Measurements from ENCODE around the gene SH2D2A. TPM values are rescaled to one million over a fixed set of nuclear protein-coding genes. Genes with fewer than 3 reads are reported as not detected.

SH2D2A gene
- total RNA-seq, 2 experiments from 2014 or later: 56.3 to 63.5 TPM

DNA sequence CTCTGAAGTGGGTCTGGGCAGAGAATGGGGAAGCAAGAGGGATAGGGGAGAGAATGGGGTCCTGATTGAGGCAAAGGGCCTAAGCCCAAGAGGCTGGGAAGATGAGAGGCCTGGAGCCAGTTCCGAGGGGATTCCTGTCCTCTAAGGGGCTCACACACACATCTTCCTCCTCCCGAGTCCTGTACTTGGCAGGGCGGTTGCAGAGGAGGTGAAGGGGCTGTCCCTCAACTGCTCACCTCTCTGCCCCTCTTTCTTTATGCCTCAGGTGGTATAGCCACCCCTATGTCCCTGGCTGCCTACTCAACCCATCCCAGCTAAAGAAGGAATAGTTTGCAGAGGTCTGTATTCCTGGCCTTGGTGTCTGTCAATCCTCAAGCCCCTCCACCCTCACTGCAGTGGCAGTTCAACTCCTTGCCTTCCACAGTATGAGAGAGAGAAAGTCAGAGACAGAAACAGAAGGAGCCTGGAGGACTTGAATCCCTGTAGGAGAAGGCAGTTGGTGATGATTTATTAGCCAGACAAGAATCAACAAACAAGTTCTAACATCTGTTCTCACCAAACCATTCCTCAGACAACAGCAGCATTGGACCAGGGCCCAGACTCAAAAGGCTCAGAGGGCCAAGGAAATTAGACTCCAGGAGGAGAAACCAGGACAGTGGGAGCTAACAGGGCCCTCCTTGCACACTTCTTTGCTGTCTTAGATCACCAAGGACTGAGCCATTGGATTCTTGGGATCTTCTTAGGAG, 10.7 kb downstream of the SH2D2A start:
- Mint-ChIP-seq H3K4me3 (no peak overlapping the region), H3K27ac (no peak overlapping the region), H3K9me3 (no peaks in the 10 kb centered on the region), H3K36me3 (ENCODE audit: low read depth) (peaks cover 27% of the 10 kb centered on the region), H3K27me3 (no peaks in the 10 kb centered on the region), H3K4me1 (peaks cover 51% of the 10 kb centered on the region)
- ChIA-PET CTCF (interaction anchor here (0.9 to 21.9 kb wide), 4 partner anchors 10 to 77 kb away, joined by 3 to 247 read pairs (median 4); partner anchors contain the start of genes INSRR and NTRK1), POLR2A (no interaction called here)
- DNase-seq: no peak

DNA sequence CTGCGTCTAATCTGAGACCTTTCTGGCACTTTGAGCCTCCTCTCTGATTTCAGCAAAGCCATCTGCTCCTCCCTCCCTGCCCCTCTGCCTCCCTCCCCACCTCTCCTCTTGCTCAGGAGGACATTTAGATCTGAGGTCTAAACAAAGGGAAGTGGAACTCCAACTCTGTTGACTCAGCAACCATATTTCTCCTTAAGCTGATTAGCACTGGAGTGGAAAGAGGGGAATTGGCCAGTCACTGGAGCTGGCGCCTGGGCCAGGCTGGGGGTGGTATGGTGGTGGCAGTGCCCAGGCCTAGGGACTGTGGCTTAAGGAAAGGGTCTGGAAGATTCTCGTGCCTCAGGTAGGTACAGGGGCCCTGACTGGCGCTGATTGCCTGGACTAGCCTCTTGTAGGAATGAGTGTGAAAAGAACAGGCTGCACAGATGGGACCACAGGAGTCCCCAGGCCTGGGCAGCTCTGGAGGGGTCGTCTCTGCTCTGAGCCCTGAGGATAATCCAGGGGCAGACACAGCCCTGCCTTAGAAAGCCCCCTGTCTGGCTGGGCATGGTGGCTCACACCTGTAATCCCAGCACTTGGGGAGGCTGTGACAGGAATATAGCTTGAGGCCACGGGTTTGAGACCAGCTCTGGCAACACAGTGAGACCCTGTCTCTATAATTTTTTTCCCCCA, 11.9 kb downstream of the SH2D2A start:
- ChIA-PET POLR2A (no interaction called here), CTCF (interaction anchor here (0.9 to 21.9 kb wide), 6 partner anchors 9 to 54 kb away, joined by 3 to 247 read pairs (median 5); partner anchors contain the start of genes INSRR and NTRK1)
- no peaks in the 10 kb centered on the region for H3K27me3 Mint-ChIP-seq

DNA sequence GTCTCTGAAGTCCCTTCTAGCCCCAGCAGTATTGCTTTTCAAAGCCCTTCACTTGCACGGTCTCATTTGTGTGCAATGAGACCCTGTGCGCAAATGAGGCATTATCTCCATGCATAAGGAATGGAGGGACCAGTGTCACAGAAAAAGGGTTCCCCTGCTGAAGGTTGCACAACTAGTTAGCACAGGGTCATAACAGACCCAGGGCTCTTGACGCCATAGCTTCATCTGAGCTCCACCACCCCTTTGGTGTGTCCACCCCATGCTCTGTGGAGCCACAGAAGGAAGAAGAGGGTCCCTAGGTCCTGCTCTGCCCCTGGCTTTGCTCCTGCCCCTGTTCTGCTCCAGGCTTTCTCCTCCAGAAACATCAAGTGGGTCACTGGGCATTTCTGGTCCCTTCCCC, 12.6 kb downstream of the SH2D2A start:
- Mint-ChIP-seq H3K9me3 (no peaks in the 10 kb centered on the region), H3K4me1 (peaks cover 46% of the 10 kb centered on the region), H3K4me3 (no peak overlapping the region), H3K27me3 (no peaks in the 10 kb centered on the region), H3K36me3 (ENCODE audit: low read depth) (peaks cover 28% of the 10 kb centered on the region), H3K27ac (peak overlapping the region; percentile 75)
- no peak for DNase-seq
- ChIA-PET CTCF (interaction anchor here (1.4 to 21.9 kb wide), 3 partner anchors 9 to 55 kb away, joined by 6 to 247 read pairs (median 23); partner anchors contain the start of genes INSRR and NTRK1), POLR2A (no interaction called here)

More for the DNA sequence above, 11.9 kb downstream of the SH2D2A start:
- Mint-ChIP-seq H3K4me1 (peaks cover 51% of the 10 kb centered on the region), H3K4me3 (no peak overlapping the region), H3K36me3 (ENCODE audit: low read depth) (peaks cover 29% of the 10 kb centered on the region), H3K9me3 (no peaks in the 10 kb centered on the region), H3K27ac (peak overlapping the region; percentile 75)
- no peak for DNase-seq

DNA sequence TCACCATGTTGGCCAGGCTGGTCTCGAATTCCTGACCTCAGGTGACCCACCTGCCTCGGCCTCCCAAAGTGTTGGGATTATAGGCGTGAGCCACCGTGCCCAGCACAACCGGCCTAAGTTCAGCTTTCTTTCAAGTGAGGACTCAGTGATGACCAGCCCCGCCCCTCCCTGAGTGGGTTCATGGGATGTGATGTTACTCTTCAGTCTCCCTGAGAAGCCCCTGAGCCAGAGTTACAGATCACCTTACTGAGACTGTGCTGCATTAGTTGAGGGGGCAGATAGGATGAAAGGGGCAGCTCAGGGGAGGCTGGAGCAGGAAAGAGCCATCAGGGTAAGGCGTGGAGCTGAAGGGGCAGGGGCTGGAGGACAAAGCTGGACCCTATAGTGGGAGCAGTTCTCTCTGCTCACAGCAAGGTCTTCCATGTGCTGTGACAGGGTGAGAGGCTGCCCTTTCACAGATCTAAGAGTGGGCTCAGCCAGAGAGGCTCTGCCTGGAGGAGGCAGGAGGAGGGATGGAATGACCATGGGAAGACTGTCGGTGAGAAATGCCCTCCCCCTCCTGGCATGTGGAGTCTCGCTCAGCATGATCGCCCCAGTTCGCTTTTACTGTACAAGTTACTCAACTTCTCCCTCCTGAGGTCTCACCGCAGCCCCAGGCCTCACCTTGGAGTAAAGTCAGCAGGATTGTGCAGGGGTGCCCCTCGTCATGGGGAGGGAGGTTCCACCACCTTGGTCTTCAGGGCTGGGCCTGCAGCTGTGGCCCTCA, 13.4 kb downstream of the SH2D2A start:
- Mint-ChIP-seq H3K36me3 (ENCODE audit: low read depth) (peaks cover 25% of the 10 kb centered on the region), H3K4me1 (peaks cover 38% of the 10 kb centered on the region)
- POLR2A ChIA-PET: interaction anchor here (1.0 kb wide), 1 partner anchor 11 kb away, joined by 3 read pairs; no protein-coding TSS in a partner anchor

DNA sequence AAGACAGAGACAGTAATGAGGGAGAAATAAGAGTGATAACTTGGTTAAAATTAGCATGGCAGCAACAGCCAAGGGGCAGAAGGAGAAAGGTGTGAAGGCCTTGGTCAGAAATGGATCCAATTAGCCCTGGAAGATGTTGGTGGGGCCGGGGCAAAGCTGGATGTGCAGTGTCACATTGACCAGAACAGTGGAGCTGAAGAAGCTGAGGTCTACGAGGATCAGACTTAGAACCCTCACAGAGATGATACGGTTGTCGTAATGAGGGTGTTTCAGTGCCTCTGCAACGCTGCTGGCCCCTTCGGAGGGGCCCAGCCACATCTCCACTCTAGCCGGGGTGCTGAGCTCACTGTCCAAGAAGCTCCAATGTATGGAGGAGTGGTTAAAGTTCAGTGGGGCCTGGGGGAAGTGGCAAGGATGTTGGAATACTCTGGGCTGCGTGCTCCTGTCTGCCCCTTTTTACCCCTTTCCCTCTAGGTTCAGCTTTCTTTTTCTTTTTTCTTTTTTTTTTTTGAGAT, 14.2 kb downstream of the SH2D2A start:
- ChIA-PET CTCF (interaction anchor here (0.5 to 21.9 kb wide), 9 partner anchors 11 to 112 kb away, joined by 3 to 247 read pairs (median 6); partner anchors contain the start of genes INSRR, NTRK1 and SH2D2A), POLR2A (interaction anchor here (1.0 kb wide), 1 partner anchor 12 kb away, joined by 3 read pairs; no protein-coding TSS in a partner anchor)
- Mint-ChIP-seq H3K27me3 (no peaks in the 10 kb centered on the region), H3K4me1 (peaks cover 30% of the 10 kb centered on the region), H3K4me3 (no peak overlapping the region), H3K9me3 (no peaks in the 10 kb centered on the region), H3K27ac (peak overlapping the region; percentile 10), H3K36me3 (ENCODE audit: low read depth) (peaks cover 22% of the 10 kb centered on the region)
- no peak for DNase-seq

More for the DNA sequence above, 13.4 kb downstream of the SH2D2A start:
- Mint-ChIP-seq H3K4me3 (no peak overlapping the region), H3K27ac (no peak overlapping the region), H3K9me3 (no peaks in the 10 kb centered on the region), H3K27me3 (no peaks in the 10 kb centered on the region)
- DNase-seq: no peak
- CTCF ChIA-PET: interaction anchor here (0.5 to 21.9 kb wide), 9 partner anchors 10 to 113 kb away, joined by 3 to 247 read pairs (median 6); partner anchors contain the start of genes INSRR, NTRK1 and SH2D2A

DNA sequence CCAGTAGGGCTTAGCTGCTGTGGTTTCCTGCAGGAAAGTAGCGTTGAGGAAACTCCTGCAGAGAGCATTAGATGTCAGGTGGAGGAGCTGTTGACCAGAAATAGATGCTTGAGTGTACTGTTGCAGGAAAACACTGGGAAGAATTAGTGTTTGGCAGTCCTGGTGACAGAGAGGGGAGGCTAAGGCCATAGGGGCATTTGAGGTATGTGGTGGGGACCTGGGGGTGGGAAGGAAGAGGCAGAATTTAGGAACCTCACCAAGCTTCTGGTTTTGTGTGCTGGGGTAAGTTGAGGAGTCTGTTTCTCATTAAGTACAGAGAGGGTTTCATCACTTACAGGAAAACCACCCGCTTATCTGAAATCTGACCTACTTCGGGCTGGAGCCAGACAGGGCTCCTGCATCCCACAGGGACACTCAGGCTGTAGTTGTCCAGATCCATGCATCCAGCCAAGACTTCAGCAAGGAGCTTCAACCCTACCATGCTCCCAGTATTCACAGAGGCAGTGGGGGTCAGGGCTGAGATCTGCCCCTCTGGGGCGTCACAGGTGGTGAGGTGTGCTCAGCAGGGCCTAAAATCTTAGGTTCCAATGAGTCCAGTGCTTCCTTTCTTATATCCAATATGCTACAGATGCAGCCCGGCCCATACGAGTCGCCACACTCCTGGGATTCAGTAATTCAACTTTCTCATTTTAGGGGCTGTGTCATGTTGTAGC, 15.1 kb downstream of the SH2D2A start:
- H3K4me3 Mint-ChIP-seq: no peak overlapping the region
- ChIA-PET CTCF (interaction anchor here (0.9 to 21.9 kb wide), 12 partner anchors 11 to 112 kb away, joined by 3 to 247 read pairs (median 6); partner anchors contain the start of genes INSRR and NTRK1), POLR2A (interaction anchor here (1.1 kb wide), 1 partner anchor 20 kb away, joined by 3 read pairs; no protein-coding TSS in a partner anchor)
- peak overlapping the region; percentile 22 for H3K27ac Mint-ChIP-seq
- no peaks in the 10 kb centered on the region for H3K9me3 Mint-ChIP-seq
- H3K36me3 Mint-ChIP-seq (ENCODE audit: low read depth): peaks cover 20% of the 10 kb centered on the region
- DNase-seq: no peak
- peaks cover 21% of the 10 kb centered on the region for H3K4me1 Mint-ChIP-seq
- no peaks in the 10 kb centered on the region for H3K27me3 Mint-ChIP-seq

DNA sequence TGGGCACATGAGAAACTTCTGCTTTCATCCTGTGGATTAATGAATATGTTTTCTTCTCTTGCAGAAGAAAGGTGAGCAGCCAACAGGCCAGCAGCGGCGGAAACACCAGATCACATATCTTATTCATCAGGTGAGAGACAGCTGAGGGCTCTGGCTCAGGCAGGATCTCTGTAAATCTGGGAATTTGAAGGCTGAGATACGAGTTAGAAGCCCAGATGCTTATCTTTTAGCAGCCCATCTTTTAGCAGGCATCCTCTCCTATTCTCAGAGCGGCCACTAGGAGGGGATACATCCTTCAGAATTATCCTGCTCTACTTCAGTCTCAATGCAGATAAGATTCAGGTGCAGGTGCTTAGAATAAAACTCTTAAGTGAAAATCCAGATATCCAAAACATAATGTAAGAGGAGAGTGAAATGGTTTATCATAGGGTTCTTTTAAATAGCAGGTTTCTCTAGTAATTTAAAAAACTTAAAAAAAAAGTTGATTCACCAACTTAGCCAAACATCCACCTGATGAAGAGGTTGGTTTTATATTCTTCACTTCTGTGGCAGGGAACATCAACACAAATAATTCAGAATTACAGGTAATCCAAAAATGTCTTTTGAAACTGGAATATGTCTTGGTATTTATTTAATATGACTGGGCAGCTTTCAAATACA, 19.3 kb downstream of the SH2D2A start:
- POLR2A ChIA-PET: no interaction called here
- peaks cover 20% of the 10 kb centered on the region for H3K4me1 Mint-ChIP-seq
- no peaks in the 10 kb centered on the region for H3K9me3 Mint-ChIP-seq
- no peak overlapping the region for H3K4me3 Mint-ChIP-seq
- peaks cover 42% of the 10 kb centered on the region for H3K36me3 Mint-ChIP-seq (ENCODE audit: low read depth)
- H3K27me3 Mint-ChIP-seq: no peaks in the 10 kb centered on the region
- CTCF ChIA-PET: interaction anchor here (0.7 to 21.9 kb wide), 12 partner anchors 10 to 130 kb away, joined by 3 to 247 read pairs (median 4); partner anchors contain the start of genes INSRR and NTRK1
- peak; percentile 77 for DNase-seq
- H3K27ac Mint-ChIP-seq: no peak overlapping the region

DNA sequence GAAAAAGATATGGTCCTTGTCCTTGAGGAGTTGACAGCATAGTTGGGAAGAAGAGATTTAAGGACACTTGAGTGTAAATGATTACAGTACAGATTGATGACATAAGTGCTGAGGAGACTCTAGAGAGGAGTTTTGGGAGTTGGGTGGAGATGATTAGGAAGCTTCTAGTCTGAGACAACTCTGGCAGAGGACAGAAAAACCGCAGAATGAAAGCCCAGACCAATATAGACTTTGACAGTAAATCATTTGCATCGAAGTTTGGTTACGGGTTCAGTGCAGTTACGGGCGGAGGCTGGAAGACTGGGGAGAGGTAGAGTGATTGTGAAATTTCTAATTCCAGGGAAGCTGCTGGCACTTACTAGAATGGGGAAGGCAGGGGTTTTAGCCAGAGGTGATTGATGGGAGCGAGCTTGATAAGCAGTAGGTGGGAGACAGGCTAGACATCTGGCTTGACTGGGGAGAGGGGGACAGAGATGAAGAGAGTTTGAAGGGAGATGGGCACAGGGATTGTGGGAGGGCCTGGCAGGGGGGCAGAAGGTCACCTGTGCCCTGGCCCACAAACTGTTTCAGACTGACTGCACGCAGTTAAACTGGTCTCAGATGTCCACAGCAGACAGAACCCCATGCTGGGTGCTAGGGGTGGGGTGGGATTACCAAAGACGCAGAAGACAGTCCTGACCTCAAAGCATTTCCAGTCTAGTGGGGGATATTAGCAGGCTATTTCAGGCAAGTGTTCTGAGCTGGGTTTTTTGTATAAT, 20.1 kb downstream of the SH2D2A start:
- no peak overlapping the region for H3K27ac Mint-ChIP-seq
- H3K4me1 Mint-ChIP-seq: peaks cover 15% of the 10 kb centered on the region
- no peak overlapping the region for H3K4me3 Mint-ChIP-seq
- peaks cover 45% of the 10 kb centered on the region for H3K36me3 Mint-ChIP-seq (ENCODE audit: low read depth)
- no peaks in the 10 kb centered on the region for H3K9me3 Mint-ChIP-seq
- H3K27me3 Mint-ChIP-seq: no peaks in the 10 kb centered on the region
- DNase-seq: no peak
- POLR2A ChIA-PET: no interaction called here
- CTCF ChIA-PET: interaction anchor here (0.7 to 21.9 kb wide), 13 partner anchors 9 to 131 kb away, joined by 3 to 247 read pairs (median 4); partner anchors contain the start of genes INSRR and NTRK1

DNA sequence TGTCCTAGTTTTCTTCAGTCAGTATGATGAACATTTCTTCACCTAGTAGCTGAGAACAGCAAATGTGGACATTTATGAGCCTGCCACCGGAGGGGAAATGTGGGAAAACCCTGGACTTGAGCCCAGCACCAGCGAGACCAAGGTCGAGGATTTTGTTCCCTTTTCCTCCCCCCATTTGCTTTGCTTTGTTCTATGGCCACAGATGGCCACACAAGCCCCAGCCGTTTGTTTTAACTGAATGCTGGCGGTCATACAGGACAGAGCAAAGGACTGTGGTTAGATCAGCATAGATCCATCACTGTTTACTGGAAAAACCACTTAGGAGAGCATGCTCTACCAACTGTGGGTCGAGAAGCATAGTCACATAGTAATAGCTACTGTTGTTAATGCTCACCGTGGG, 20.9 kb downstream of the SH2D2A start:
- POLR2A ChIA-PET: no interaction called here
- peaks cover 7% of the 10 kb centered on the region for H3K4me1 Mint-ChIP-seq
- DNase-seq: no peak
- H3K36me3 Mint-ChIP-seq (ENCODE audit: low read depth): peaks cover 51% of the 10 kb centered on the region
- no peaks in the 10 kb centered on the region for H3K9me3 Mint-ChIP-seq
- CTCF ChIA-PET: interaction anchor here (0.9 to 21.9 kb wide), 6 partner anchors 10 to 96 kb away, joined by 3 to 247 read pairs (median 6); partner anchors contain the start of genes INSRR and NTRK1
- H3K4me3 Mint-ChIP-seq: no peak overlapping the region
- H3K27ac Mint-ChIP-seq: no peak overlapping the region
- H3K27me3 Mint-ChIP-seq: no peaks in the 10 kb centered on the region

DNA sequence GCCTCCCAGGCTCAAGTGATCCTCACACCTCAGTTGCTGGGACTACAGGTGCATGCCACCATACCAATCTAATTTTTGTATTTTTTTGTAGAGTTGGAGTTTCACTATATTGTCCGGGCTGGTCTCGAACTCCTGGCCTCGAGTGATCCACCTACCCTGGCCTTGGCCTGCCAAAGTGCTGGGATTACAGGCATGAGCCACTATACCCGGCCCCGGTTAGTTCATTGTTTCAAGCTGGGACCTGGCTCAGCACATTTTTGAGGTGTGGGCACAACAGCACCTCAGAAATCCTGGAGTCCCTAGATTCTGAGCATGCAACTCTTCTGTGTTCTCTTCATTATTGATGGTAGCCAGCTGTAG, 21.3 kb downstream of the SH2D2A start:
- Mint-ChIP-seq H3K36me3 (ENCODE audit: low read depth) (peaks cover 53% of the 10 kb centered on the region), H3K27me3 (no peaks in the 10 kb centered on the region), H3K9me3 (no peaks in the 10 kb centered on the region), H3K27ac (no peak overlapping the region), H3K4me3 (no peak overlapping the region), H3K4me1 (peaks cover 6% of the 10 kb centered on the region)
- ChIA-PET POLR2A (no interaction called here), CTCF (interaction anchor here (0.9 to 21.9 kb wide), 5 partner anchors 10 to 89 kb away, joined by 3 to 247 read pairs (median 8); partner anchors contain the start of genes INSRR and NTRK1)
- no peak for DNase-seq

Data from activated CD4-positive, alpha-beta T cell treated with anti-CD3 and anti-CD28 coated beads, Interleukin-2, amount 10 ng/mL, durations not matched to agents 7 days and 5 days (primary cell).